Measurements from ENCODE around the gene ZFP62. TPM values are rescaled to one million over a fixed set of nuclear protein-coding genes. Genes with fewer than 3 reads are reported as not detected.

The ZFP62 gene
- total RNA-seq, 1 experiment from 2014 or later = 34.4 TPM

GRCh38 chr5:180816608-180817534 lies 44.2 kb downstream of the ZFP62 start:
- CTCF ChIA-PET = interaction anchor here (0.7 kb wide), 1 partner anchor 207 kb away, joined by 3 read pairs; no protein-coding TSS in a partner anchor
- Mint-ChIP-seq H3K4me1 (ENCODE audit: low read depth, unreplicated experiment) (peaks cover 39% of the 10 kb centered on the region), H3K27ac (ENCODE audit: unreplicated experiment) (peak overlapping the region; percentile 69), H3K9me3 (ENCODE audit: unreplicated experiment) (no peaks in the 10 kb centered on the region), H3K36me3 (ENCODE audit: insufficient read depth, unreplicated experiment) (no peaks in the 10 kb centered on the region), H3K27me3 (ENCODE audit: insufficient read depth, unreplicated experiment) (no peaks in the 10 kb centered on the region), H3K4me3 (ENCODE audit: unreplicated experiment) (peak overlapping the region; percentile 39)
- Histone ChIP-seq H3K4me1 (peaks cover 41% of the 10 kb centered on the region), H3K27me3 (replicated peaks; ENCODE audit: control insufficient read depth, insufficient read depth, low read length) (no peaks in the 10 kb centered on the region), H3K9me3 (no peaks in the 10 kb centered on the region), H3K4me3 (ENCODE audit: low read depth, low read length) (no peak overlapping the region), H3K36me3 (ENCODE audit: control insufficient read depth, insufficient read depth, low read length) (peaks cover 1% of the 10 kb centered on the region; the same call in 1 of the 2 replicates)
- no TSS peak for BruUV-seq (replicated peaks)
- no peak for TF ChIP-seq CTCF (IDR thresholded peaks at IDR 0.05; ENCODE audit: insufficient read depth in 1 of 2, low read depth in 1 of 2, low read length in 1 of 2, severe bottlenecking in 1 of 2, unreplicated experiment in 1 of 2)
- POLR2A ChIA-PET = interaction anchor here (0.8 to 1.1 kb wide), 2 partner anchors 14 to 45 kb away, joined by 3 to 4 read pairs; partner anchors contain the start of gene ZFP62
- intact Hi-C loops (cut with micrococcal nuclease; ENCODE audit: unreplicated experiment) = loop anchor here (10.0 kb wide), 1 partner anchor 368 kb away; no protein-coding TSS in a partner anchor
- DNase-seq = peak in 1 of 2 experiments; percentile 38

GRCh38 chr5:180815293-180815917 lies 45.7 kb downstream of the ZFP62 start:
- peaks cover 1% of the 10 kb centered on the region; the same call in 1 of the 2 replicates for H3K36me3 ChIP-seq (ENCODE audit: control insufficient read depth, insufficient read depth, low read length)
- H3K27ac Mint-ChIP-seq (ENCODE audit: unreplicated experiment) = peak overlapping the region; percentile 39
- ChIA-PET CTCF (no interaction called here), POLR2A (interaction anchor here (0.5 kb wide), 1 partner anchor 298 kb away, joined by 4 read pairs; no protein-coding TSS in a partner anchor)
- no peak overlapping the region for H3K4me3 Mint-ChIP-seq (ENCODE audit: unreplicated experiment)
- no peaks in the 10 kb centered on the region for H3K27me3 Mint-ChIP-seq (ENCODE audit: insufficient read depth, unreplicated experiment)
- H3K27me3 ChIP-seq (replicated peaks; ENCODE audit: control insufficient read depth, insufficient read depth, low read length) = no peaks in the 10 kb centered on the region
- H3K9me3 ChIP-seq = no peaks in the 10 kb centered on the region
- intact Hi-C loops (cut with micrococcal nuclease; ENCODE audit: unreplicated experiment) = loop anchor here (10.0 kb wide), 1 partner anchor 369 kb away; no protein-coding TSS in a partner anchor
- TF ChIP-seq CTCF (IDR thresholded peaks at IDR 0.05; ENCODE audit: insufficient read depth in 1 of 2, low read depth in 1 of 2, low read length in 1 of 2, severe bottlenecking in 1 of 2, unreplicated experiment in 1 of 2) = no peak
- peaks cover 8% of the 10 kb centered on the region for H3K36me3 Mint-ChIP-seq (ENCODE audit: insufficient read depth, unreplicated experiment)
- BruUV-seq (replicated peaks) = no TSS peak
- peaks cover 47% of the 10 kb centered on the region for H3K4me1 Mint-ChIP-seq (ENCODE audit: low read depth, unreplicated experiment)
- no peak for DNase-seq
- no peaks in the 10 kb centered on the region for H3K9me3 Mint-ChIP-seq (ENCODE audit: unreplicated experiment)
- H3K4me1 ChIP-seq = peaks cover 43% of the 10 kb centered on the region
- H3K4me3 ChIP-seq (ENCODE audit: low read depth, low read length) = no peak overlapping the region

GRCh38 chr5:180813420-180813819 lies 47.7 kb downstream of the ZFP62 start:
- no peaks in the 10 kb centered on the region for H3K9me3 ChIP-seq
- CTCF ChIA-PET = interaction anchor here (1.0 kb wide), 1 partner anchor 29 kb away, joined by 3 read pairs; no protein-coding TSS in a partner anchor
- peaks cover 57% of the 10 kb centered on the region for H3K4me1 Mint-ChIP-seq (ENCODE audit: low read depth, unreplicated experiment)

More at GRCh38 chr5:180813420-180813819, 47.7 kb downstream of the ZFP62 start:
- peak overlapping the region; percentile 4 for H3K4me3 Mint-ChIP-seq (ENCODE audit: unreplicated experiment)
- no peak overlapping the region for H3K27ac Mint-ChIP-seq (ENCODE audit: unreplicated experiment)
- TF ChIP-seq CTCF (IDR thresholded peaks at IDR 0.05; ENCODE audit: insufficient read depth in 1 of 2, low read depth in 1 of 2, low read length in 1 of 2, severe bottlenecking in 1 of 2, unreplicated experiment in 1 of 2) = peak; percentile 16 to 31
- Histone ChIP-seq H3K4me3 (ENCODE audit: low read depth, low read length) (no peak overlapping the region), H3K4me1 (peaks cover 52% of the 10 kb centered on the region), H3K27me3 (replicated peaks; ENCODE audit: control insufficient read depth, insufficient read depth, low read length) (no peaks in the 10 kb centered on the region), H3K36me3 (ENCODE audit: control insufficient read depth, insufficient read depth, low read length) (no peaks in the 10 kb centered on the region)
- POLR2A ChIA-PET = interaction anchor here (1.0 kb wide), 1 partner anchor 19 kb away, joined by 4 read pairs; no protein-coding TSS in a partner anchor
- BruUV-seq (replicated peaks) = no TSS peak
- peaks cover 14% of the 10 kb centered on the region for H3K36me3 Mint-ChIP-seq (ENCODE audit: insufficient read depth, unreplicated experiment)
- no peaks in the 10 kb centered on the region for H3K9me3 Mint-ChIP-seq (ENCODE audit: unreplicated experiment)
- H3K27me3 Mint-ChIP-seq (ENCODE audit: insufficient read depth, unreplicated experiment) = no peaks in the 10 kb centered on the region
- intact Hi-C loops (cut with micrococcal nuclease; ENCODE audit: unreplicated experiment) = loop anchor here (10.0 kb wide), 1 partner anchor 371 kb away; no protein-coding TSS in a partner anchor
- no peak for DNase-seq

Measured in Caco-2 (cell line).